ENCODE results near the gene IFIT1B. TPM values are rescaled to one million over a fixed set of nuclear protein-coding genes. Genes with fewer than 3 reads are reported as not detected.
"Not testable (repeated sequence)": the region's sequence is repeated elsewhere in the genome, so short reads cannot be mapped to it uniquely, and the experiment has no call there.

IFIT1B gene
- total RNA-seq, 1 donor from 2014 or later = not detected

- no peak for DNase-seq (ENCODE audit: low read depth, low spot score)
- H3K9me3 Mint-ChIP-seq = no peaks in the 10 kb centered on the region
- H3K36me3 Mint-ChIP-seq (ENCODE audit: low read depth) = no peaks in the 10 kb centered on the region
- no peak overlapping the region for H3K4me3 Mint-ChIP-seq
- no peaks in the 10 kb centered on the region for H3K27me3 Mint-ChIP-seq (ENCODE audit: low read depth)
- peaks cover 14% of the 10 kb centered on the region for H3K4me1 Mint-ChIP-seq
- H3K27ac Mint-ChIP-seq (ENCODE audit: unreplicated experiment) = peak overlapping the region; percentile 62
- TF ChIP-seq CTCF (conservative IDR thresholded peaks at IDR 0.05) = no peak
Observed at GRCh38 chr10:89388806-89389205, 10.9 kb downstream of the IFIT1B start.

- DNase-seq (ENCODE audit: low read depth, low spot score) = no peak
- H3K9me3 Mint-ChIP-seq = no peaks in the 10 kb centered on the region
Observed at GRCh38 chr10:89389254-89389653, 11.4 kb downstream of the IFIT1B start.

GRCh38 chr10:89390476-89391225 lies 12.8 kb downstream of the IFIT1B start:
- Mint-ChIP-seq H3K4me1 (peaks cover 14% of the 10 kb centered on the region), H3K36me3 (ENCODE audit: low read depth) (no peaks in the 10 kb centered on the region), H3K27me3 (ENCODE audit: low read depth) (no peaks in the 10 kb centered on the region), H3K27ac (ENCODE audit: unreplicated experiment) (no peak overlapping the region), H3K9me3 (no peaks in the 10 kb centered on the region), H3K4me3 (no peak overlapping the region)
- no peak for TF ChIP-seq CTCF (conservative IDR thresholded peaks at IDR 0.05)
- DNase-seq (ENCODE audit: low read depth, low spot score) = no peak

More at GRCh38 chr10:89389254-89389653, 11.4 kb downstream of the IFIT1B start:
- no peak overlapping the region for H3K27ac Mint-ChIP-seq (ENCODE audit: unreplicated experiment)
- H3K4me3 Mint-ChIP-seq = no peak overlapping the region
- H3K4me1 Mint-ChIP-seq = peaks cover 14% of the 10 kb centered on the region
- H3K36me3 Mint-ChIP-seq (ENCODE audit: low read depth) = no peaks in the 10 kb centered on the region
- H3K27me3 Mint-ChIP-seq (ENCODE audit: low read depth) = no peaks in the 10 kb centered on the region
- TF ChIP-seq CTCF (conservative IDR thresholded peaks at IDR 0.05) = peak; percentile 41

- H3K4me3 Mint-ChIP-seq; H3K9me3 Mint-ChIP-seq; H3K27ac Mint-ChIP-seq (ENCODE audit: unreplicated experiment); H3K36me3 Mint-ChIP-seq (ENCODE audit: low read depth); H3K27me3 Mint-ChIP-seq (ENCODE audit: low read depth); DNase-seq (ENCODE audit: low read depth, low spot score): not testable (repeated sequence)
- peaks cover 14% of the 10 kb centered on the region for H3K4me1 Mint-ChIP-seq
Observed at GRCh38 chr10:89391226-89391576, 13.3 kb downstream of the IFIT1B start.

- Mint-ChIP-seq H3K4me3 (peak within 1 kb of the TSS; percentile 89), H3K27ac (ENCODE audit: unreplicated experiment) (peak within 1 kb of the TSS; percentile 74), H3K27me3 (ENCODE audit: low read depth) (no peaks in the 10 kb centered on the region), H3K36me3 (ENCODE audit: low read depth) (peaks cover 2% of the 10 kb centered on the region), H3K9me3 (peaks cover 6% of the 10 kb centered on the region), H3K4me1 (peaks cover 17% of the 10 kb centered on the region)
- no peak for DNase-seq (ENCODE audit: low read depth, low spot score)
- TF ChIP-seq CTCF (conservative IDR thresholded peaks at IDR 0.05) = no peak
Observed at GRCh38 chr10:89391907-89392756, 14.3 kb downstream of the IFIT1B start, which contains the start of gene IFIT1. Gene IFIT1 (plus strand): TSS chr10:89392623. CDS start chr10:89392713, 90 bp downstream.

GRCh38 chr10:89392974-89393373 lies 15.1 kb downstream of the IFIT1B start:
- Mint-ChIP-seq H3K4me1 (peaks cover 20% of the 10 kb centered on the region), H3K27ac (ENCODE audit: unreplicated experiment) (no peak overlapping the region), H3K4me3 (no peak overlapping the region), H3K36me3 (ENCODE audit: low read depth) (peaks cover 2% of the 10 kb centered on the region), H3K9me3 (peaks cover 6% of the 10 kb centered on the region), H3K27me3 (ENCODE audit: low read depth) (no peaks in the 10 kb centered on the region)
- TF ChIP-seq CTCF (conservative IDR thresholded peaks at IDR 0.05) = no peak
- no peak for DNase-seq (ENCODE audit: low read depth, low spot score)

Measured in neural crest cell (in vitro differentiated cells).